Mesendoderm (in vitro differentiated cells): ENCODE data around the gene MATN1.
A peak's percentile ranks its signal among the peaks of the same experiment; 100 is the strongest.

Source experiments
- DNase-seq: peaks from one replicate; pipeline ENCODE4 v3.0.0; 2013
- H2AK5ac ChIP-seq: 2 replicates; pipeline ENCODE4 v1.6.1; 2013; ENCODE audit warnings: low read length, inconsistent platforms
- H2BK120ac ChIP-seq: 2 replicates; pipeline ENCODE4 v1.6.1; 2013; ENCODE audit warnings: low read depth, mild to moderate bottlenecking, low read length, moderate library complexity, mixed read lengths
- H2BK15ac ChIP-seq: replicated peaks from 2 replicates; pipeline ENCODE4 v1.6.1; 2013; ENCODE audit warnings: low read depth, mild to moderate bottlenecking, moderate library complexity
- H2BK5ac ChIP-seq: 2 replicates; pipeline ENCODE4 v1.6.1; 2013; ENCODE audit warnings: low read length, inconsistent platforms
- H3K18ac ChIP-seq: 2 replicates; pipeline ENCODE4 v1.6.1; 2013; ENCODE audit warnings: mild to moderate bottlenecking, low read length, mixed read lengths
- H3K23ac ChIP-seq: one replicate; pipeline ENCODE4 v1.6.1; 2013; ENCODE audit warnings: low read length
- H3K27ac ChIP-seq: 2 replicates; pipeline ENCODE4 v1.5.1; 2013; ENCODE audit warnings: low read depth, mild to moderate bottlenecking, inconsistent platforms, low read length, moderate library complexity
- H3K27me3 ChIP-seq: 2 replicates; pipeline ENCODE4 v1.6.1; 2013; ENCODE audit warnings: low read length, control low read depth, mild to moderate bottlenecking, inconsistent platforms; ENCODE audit not compliant: insufficient read depth, poor library complexity
- H3K36me3 ChIP-seq: 2 replicates; pipeline ENCODE4 v1.6.1; 2013; ENCODE audit warnings: low read length, inconsistent platforms; ENCODE audit not compliant: control insufficient read depth, insufficient read depth
- H3K4ac ChIP-seq: one replicate; pipeline ENCODE4 v1.6.1; 2013; ENCODE audit warnings: low read depth, mild to moderate bottlenecking, low read length, moderate library complexity
- H3K4me1 ChIP-seq: 2 replicates; pipeline ENCODE4 v1.6.1; 2013; ENCODE audit warnings: low read depth, low read length, inconsistent platforms; ENCODE audit not compliant: control insufficient read depth
- H3K4me2 ChIP-seq: 2 replicates; pipeline ENCODE4 v1.6.1; 2013; ENCODE audit warnings: low read length
- H3K4me3 ChIP-seq: 2 replicates; pipeline ENCODE4 v1.5.1; 2013; ENCODE audit warnings: mild to moderate bottlenecking, low read length
- H3K56ac ChIP-seq: one replicate; pipeline ENCODE4 v1.6.1; 2013; ENCODE audit warnings: low read length
- H3K79me1 ChIP-seq: 2 replicates; pipeline ENCODE4 v1.6.1; 2013; ENCODE audit warnings: low read length, inconsistent platforms
- H3K79me2 ChIP-seq: 2 replicates; pipeline ENCODE4 v1.6.1; 2013; ENCODE audit warnings: mild to moderate bottlenecking, low read length; ENCODE audit not compliant: control insufficient read depth, insufficient read depth
- H3K9ac ChIP-seq: 2 replicates; pipeline ENCODE4 v1.6.1; 2013; ENCODE audit warnings: low read length, inconsistent platforms
- H4K5ac ChIP-seq: one replicate; pipeline ENCODE4 v1.6.1; 2013; ENCODE audit warnings: low read length
- H4K8ac ChIP-seq: one replicate; pipeline ENCODE4 v1.6.1; 2013; ENCODE audit warnings: low read depth, mild to moderate bottlenecking, control low read depth, low read length, moderate library complexity
- WGBS: extraction: QIAGEN DNeasy Blood & Tissue Kit; methylation state at CpG from one replicate; pipeline ENCODE4 v1.1.7; 2013; ENCODE audit warnings: low lambda C conversion rate, missing lambda C conversion rate; ENCODE audit not compliant: insufficient coverage; ENCODE audit errors: extremely low coverage; 5-methylcytosine and 5-hydroxymethylcytosine counted together

Gene MATN1

DNA sequence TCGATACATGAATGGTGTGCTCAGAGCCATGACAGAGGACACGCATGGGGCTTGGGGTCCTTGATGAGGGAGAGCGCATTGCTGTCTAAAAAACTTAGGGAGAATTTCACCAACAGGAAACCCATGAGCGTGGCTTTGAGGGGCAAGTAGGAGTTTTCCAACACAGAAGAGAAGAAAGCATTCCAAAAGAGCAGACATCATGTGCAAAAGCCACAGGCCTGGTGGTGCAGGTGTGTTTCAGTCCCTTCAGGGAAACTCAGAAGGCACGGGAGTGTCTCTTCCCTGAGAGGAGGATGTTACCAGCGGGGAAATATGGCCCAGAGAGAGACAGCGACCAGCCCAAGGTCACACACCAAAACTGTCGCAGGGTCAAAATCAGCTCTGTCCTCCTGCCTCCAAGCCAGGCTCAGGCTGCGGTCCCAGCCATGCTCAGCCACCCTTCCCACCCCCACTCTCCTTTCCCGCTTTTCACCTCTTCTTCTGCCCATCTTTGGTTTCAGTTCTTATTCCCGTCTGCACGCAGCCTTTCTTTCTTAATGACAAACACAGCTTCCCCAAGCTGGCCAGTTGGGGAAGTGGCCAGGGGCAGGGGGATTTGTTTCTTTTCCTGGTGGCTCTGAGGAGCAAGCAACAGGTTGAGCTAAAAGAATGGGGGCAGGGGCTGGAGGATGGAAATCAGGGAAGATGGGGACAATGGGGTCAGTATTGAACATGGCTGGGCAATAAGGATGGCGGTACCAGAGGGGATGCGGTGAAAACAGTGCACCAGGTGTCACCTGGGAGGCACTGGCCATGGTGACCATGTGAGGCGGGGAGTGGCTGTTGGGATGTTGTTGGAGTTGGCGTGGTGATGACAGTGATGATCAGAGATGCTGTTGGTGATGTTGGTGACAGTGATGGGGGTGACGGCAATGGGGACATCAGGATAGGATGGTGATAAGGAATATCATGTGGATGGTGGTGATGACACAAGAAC is 23.9 kb upstream of the MATN1 start:
- Histone ChIP-seq H3K4me2 (no peak overlapping the region), H2BK15ac (no peak overlapping the region), H3K4me3 (no peak overlapping the region), H2BK5ac (no peak overlapping the region), H3K18ac (no peak overlapping the region), H3K79me2 (no peaks in the 10 kb centered on the region), H3K9ac (no peak overlapping the region), H3K4ac (no peak overlapping the region), H3K27me3 (no peaks in the 10 kb centered on the region), H4K5ac (no peak overlapping the region), H3K4me1 (no peaks in the 10 kb centered on the region), H4K8ac (no peak overlapping the region), H3K36me3 (no peaks in the 10 kb centered on the region), H3K79me1 (no peaks in the 10 kb centered on the region), H2BK120ac (no peak overlapping the region), H2AK5ac (no peak overlapping the region), H3K27ac (no peak overlapping the region), H3K56ac (no peak overlapping the region), H3K23ac (no peak overlapping the region)
- no peak for DNase-seq
- no CpG with 5 or more reads among the region's 17 CpGs for WGBS

DNA sequence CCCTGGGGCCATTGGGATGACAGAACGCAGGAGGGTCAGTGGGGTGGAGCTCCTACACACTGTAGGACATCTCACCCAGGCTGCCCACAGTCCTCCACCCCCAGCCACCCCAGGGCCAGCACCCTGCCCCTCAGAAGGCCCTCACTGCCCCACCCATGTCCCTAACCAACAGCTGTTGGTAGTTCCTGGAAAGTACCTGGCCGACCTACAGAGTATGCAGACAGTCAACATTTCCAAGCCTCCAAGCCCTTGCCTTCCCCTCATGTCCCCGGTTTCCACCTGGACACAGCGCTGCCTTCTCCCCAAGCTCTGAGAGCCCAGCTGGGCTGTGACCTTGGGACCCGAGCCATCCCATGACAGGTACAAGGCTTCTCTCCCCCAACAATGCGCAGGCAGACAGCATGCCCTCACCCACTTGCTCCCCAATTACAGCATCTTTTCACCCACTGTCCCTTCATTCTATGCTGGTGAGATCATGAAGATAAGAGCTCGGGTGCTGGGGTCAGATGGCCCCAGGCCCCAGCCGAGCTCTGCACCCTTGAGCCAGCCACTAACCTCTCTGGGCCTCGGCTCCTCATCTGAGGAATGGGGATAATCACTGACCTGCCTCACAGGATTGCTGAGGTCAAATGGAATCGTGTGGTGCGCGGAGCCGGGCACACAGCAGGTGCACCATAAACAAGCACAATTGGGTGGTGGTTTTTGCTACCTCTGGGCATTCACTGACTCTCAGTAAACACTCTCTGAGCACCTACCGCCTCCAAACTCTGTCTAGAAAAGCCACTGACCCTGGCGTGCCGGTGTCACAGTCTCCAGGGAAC is 23.0 kb upstream of the MATN1 start:
- no peaks in the 10 kb centered on the region for H3K79me2 ChIP-seq
- H2AK5ac ChIP-seq, result no peak overlapping the region
- no peak overlapping the region for H3K23ac ChIP-seq
- no peak overlapping the region for H2BK15ac ChIP-seq
- no peak overlapping the region for H2BK120ac ChIP-seq
- H3K27ac ChIP-seq, result no peak overlapping the region
- no peak for DNase-seq
- H3K4me1 ChIP-seq, result peaks cover 1% of the 10 kb centered on the region
- H2BK5ac ChIP-seq, result no peak overlapping the region
- no peak overlapping the region for H3K9ac ChIP-seq
- WGBS, result no CpG with 5 or more reads among the region's 16 CpGs
- H3K18ac ChIP-seq, result no peak overlapping the region
- H3K4ac ChIP-seq, result no peak overlapping the region
- H4K8ac ChIP-seq, result no peak overlapping the region
- H3K36me3 ChIP-seq, result no peaks in the 10 kb centered on the region
- no peak overlapping the region for H3K4me2 ChIP-seq
- H4K5ac ChIP-seq, result no peak overlapping the region
- no peaks in the 10 kb centered on the region for H3K79me1 ChIP-seq
- H3K56ac ChIP-seq, result no peak overlapping the region
- H3K4me3 ChIP-seq, result no peak overlapping the region
- no peaks in the 10 kb centered on the region for H3K27me3 ChIP-seq

DNA sequence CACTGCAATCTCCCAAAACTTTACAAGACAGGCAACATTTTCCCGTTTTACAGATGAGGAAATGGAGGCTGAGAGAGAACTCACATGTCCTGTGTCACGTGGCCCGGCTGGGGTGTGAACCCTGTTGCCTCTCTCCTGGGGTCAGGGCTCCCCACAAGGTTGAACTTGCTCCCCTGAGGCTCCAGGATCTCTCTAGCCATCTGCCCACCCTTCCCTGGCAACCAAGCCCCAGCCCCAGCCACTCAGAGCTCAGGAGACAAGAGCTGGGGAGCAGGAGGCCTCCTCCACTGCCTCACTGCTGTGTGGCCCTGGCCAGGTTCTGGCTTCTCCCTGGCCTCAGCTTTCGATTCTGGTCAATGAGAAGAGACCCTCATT is 22.4 kb upstream of the MATN1 start:
- peaks cover 5% of the 10 kb centered on the region for H3K4me1 ChIP-seq
- no peaks in the 10 kb centered on the region for H3K36me3 ChIP-seq
- no peak overlapping the region for H3K4ac ChIP-seq
- DNase-seq, result no peak
- no peak overlapping the region for H3K4me3 ChIP-seq
- H2BK15ac ChIP-seq, result no peak overlapping the region
- H3K27me3 ChIP-seq, result no peaks in the 10 kb centered on the region
- H3K23ac ChIP-seq, result no peak overlapping the region
- no peak overlapping the region for H3K56ac ChIP-seq
- H2BK120ac ChIP-seq, result no peak overlapping the region
- H4K8ac ChIP-seq, result no peak overlapping the region
- H4K5ac ChIP-seq, result no peak overlapping the region
- H3K18ac ChIP-seq, result no peak overlapping the region
- WGBS, result no CpG with 5 or more reads among the region's 4 CpGs
- no peaks in the 10 kb centered on the region for H3K79me2 ChIP-seq
- no peaks in the 10 kb centered on the region for H3K79me1 ChIP-seq
- no peak overlapping the region for H2AK5ac ChIP-seq
- H3K9ac ChIP-seq, result no peak overlapping the region
- no peak overlapping the region for H3K27ac ChIP-seq
- H3K4me2 ChIP-seq, result no peak overlapping the region
- H2BK5ac ChIP-seq, result no peak overlapping the region

DNA sequence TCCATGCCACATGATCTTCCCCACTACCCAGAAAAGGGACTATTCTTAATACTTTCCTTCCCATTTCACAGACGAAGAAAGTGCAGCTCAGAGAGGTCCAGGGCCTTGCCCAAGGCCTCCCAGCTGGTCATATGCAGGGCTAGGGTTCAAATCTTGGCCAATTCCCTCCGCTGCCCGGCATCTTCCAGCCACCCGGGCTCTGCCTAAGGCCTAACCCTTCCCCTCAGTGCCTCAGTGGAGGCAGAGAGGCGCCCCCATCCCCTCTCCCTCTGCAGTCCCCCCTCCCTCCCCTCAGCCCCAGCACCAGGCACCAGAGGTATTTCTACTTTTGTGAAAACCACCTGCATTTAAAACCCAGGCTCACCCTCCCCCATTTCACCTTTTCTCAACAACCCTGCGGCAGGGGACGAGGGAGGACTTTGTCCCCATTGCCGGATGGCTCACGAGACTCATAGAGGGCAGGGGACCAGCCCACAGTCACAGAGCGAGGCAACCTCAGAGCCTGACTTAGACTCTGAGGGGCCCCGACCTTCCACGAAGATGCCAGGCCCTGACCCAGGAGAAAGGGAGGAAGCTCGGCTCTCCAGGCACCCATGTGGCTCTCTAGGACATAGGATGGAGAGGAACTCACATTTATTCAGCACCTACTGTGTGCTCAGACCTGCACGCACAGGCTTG is 21.9 kb upstream of the MATN1 start:
- Histone ChIP-seq H3K4me1 (peaks cover 6% of the 10 kb centered on the region), H2AK5ac (no peak overlapping the region), H3K23ac (no peak overlapping the region), H4K5ac (no peak overlapping the region), H3K79me2 (no peaks in the 10 kb centered on the region), H3K27ac (no peak overlapping the region), H3K9ac (no peak overlapping the region), H3K4ac (no peak overlapping the region), H3K56ac (peak overlapping the region; percentile 34), H3K18ac (no peak overlapping the region), H3K4me2 (no peak overlapping the region), H2BK120ac (no peak overlapping the region), H2BK15ac (no peak overlapping the region), H3K79me1 (no peaks in the 10 kb centered on the region), H3K4me3 (no peak overlapping the region), H3K27me3 (no peaks in the 10 kb centered on the region), H2BK5ac (no peak overlapping the region), H3K36me3 (no peaks in the 10 kb centered on the region), H4K8ac (no peak overlapping the region)
- no peak for DNase-seq
- no CpG with 5 or more reads among the region's 14 CpGs for WGBS

DNA sequence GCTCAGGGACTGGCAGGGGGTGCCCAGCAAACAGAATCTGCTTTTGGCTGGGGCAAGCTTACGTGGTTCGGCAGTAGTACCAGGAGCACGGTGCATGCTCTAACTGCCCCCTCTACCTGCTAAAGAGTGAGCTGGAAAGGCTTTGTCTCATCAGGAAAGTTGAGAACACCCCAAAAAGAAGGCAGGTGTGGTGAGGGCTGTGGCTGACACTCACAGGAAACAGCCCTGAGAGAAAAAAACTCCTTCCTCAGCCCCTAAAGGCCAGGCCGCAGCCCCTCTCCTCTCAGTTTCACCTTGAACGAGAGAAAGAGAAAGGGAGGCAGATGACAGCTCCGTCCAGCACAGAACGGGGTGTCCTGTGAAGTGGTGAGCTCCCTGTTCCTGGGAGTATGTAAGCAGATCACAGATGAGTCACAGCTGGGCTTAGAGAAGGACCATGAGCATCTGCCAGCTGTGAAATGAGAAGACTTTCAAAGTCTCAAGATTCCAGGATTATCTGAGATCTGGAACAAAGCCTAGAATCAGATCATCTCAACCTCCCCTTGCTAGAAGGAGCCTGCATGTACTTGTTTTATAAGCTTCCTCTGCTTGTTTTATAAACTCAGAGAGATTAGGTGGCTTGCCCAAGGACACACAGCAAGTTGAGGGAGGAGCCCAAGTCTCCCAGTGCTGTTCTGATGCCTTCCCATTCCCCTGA is 20.8 kb upstream of the MATN1 start:
- peaks cover 7% of the 10 kb centered on the region for H3K4me1 ChIP-seq
- H3K9ac ChIP-seq, result no peak overlapping the region
- WGBS, result no CpG with 5 or more reads among the region's 7 CpGs
- no peak overlapping the region for H2AK5ac ChIP-seq
- H3K23ac ChIP-seq, result no peak overlapping the region
- no peaks in the 10 kb centered on the region for H3K27me3 ChIP-seq
- H3K4me3 ChIP-seq, result no peak overlapping the region
- DNase-seq, result no peak
- no peaks in the 10 kb centered on the region for H3K79me1 ChIP-seq
- no peak overlapping the region for H3K4me2 ChIP-seq
- no peak overlapping the region for H2BK15ac ChIP-seq
- no peak overlapping the region for H3K18ac ChIP-seq
- no peak overlapping the region for H3K56ac ChIP-seq
- H3K36me3 ChIP-seq, result no peaks in the 10 kb centered on the region
- no peak overlapping the region for H4K5ac ChIP-seq
- H3K27ac ChIP-seq, result no peak overlapping the region
- H2BK120ac ChIP-seq, result no peak overlapping the region
- no peak overlapping the region for H4K8ac ChIP-seq
- H3K79me2 ChIP-seq, result no peaks in the 10 kb centered on the region
- H3K4ac ChIP-seq, result no peak overlapping the region
- no peak overlapping the region for H2BK5ac ChIP-seq
